Left cardiac atrium (tissue), 2 donors: ENCODE data around the gene CLEC1A. TPM values are rescaled to one million over a fixed set of nuclear protein-coding genes. Genes with fewer than 3 reads are reported as not detected.

Experiments
- total RNA-seq, 2 donors: library from RNA; stranded (reverse); fragmentation: NEBNext Ultra II Directional; extraction: Animal tissue kit (Norgen Biotek cat#: 25700); gene quantifications; one replicate each; pipeline ENCODE4 v1.2.1, GENCODE V29; 2021
- donor health status: DM: no; HTN: yes; CAD: no; lungs with severe emphysema.
- donor health status: DM: yes; HTN: yes; CAD: no.

Gene CLEC1A
- total RNA-seq, 2 donors from 2014 or later = 3.9 to 4.6 TPM

Other genes starting within 250 kb of the CLEC1A start
- 1 to 10 TPM; 3.9 to 8.6 TPM for gene CLEC2B, start 229.6 kb downstream of the CLEC1A start, total RNA-seq
- not detected for gene KLRF2, start 217.5 kb downstream of the CLEC1A start, total RNA-seq
- not detected for gene CLEC2A, start 166.6 kb downstream of the CLEC1A start, total RNA-seq
- 10 to 100 TPM in 1 of 2 donors, 1 to 10 TPM in 1; 2.8 to 17.8 TPM for gene CLEC12A, start 127.6 kb downstream of the CLEC1A start, total RNA-seq
- gene CLEC1B, start 99.9 kb downstream of the CLEC1A start, total RNA-seq = not detected
- under 1 TPM in 1 of 2 donors, not detected in 1; 0.24 TPM for gene CLEC12B, start 88.4 kb downstream of the CLEC1A start, total RNA-seq
- gene CLEC9A, start 68.3 kb downstream of the CLEC1A start, total RNA-seq = not detected
- 10 to 100 TPM in 1 of 2 donors, 1 to 10 TPM in 1; 7.4 to 10.4 TPM for gene CLEC7A, start 31.2 kb upstream of the CLEC1A start, total RNA-seq
- under 1 TPM in 1 of 2 donors, not detected in 1; 0.60 TPM for gene OLR1, start 73.1 kb upstream of the CLEC1A start, total RNA-seq
- gene TMEM52B, start 80.0 kb upstream of the CLEC1A start, total RNA-seq = not detected
- 100 to 1,000 TPM; 167 to 280 TPM for gene GABARAPL1, start 113.9 kb upstream of the CLEC1A start, total RNA-seq
- 1 to 10 TPM; 2.4 to 3.6 TPM for gene KLRD1, start 208.9 kb upstream of the CLEC1A start, total RNA-seq